ENCODE data around the gene SOWAHA. TPM values are rescaled to one million over a fixed set of nuclear protein-coding genes. Genes with fewer than 3 reads are reported as not detected.

The SOWAHA gene
- total and polyA plus RNA-seq, 2 donors (not counting 1 experiment from before 2014, with no cell fraction given): not detected

GRCh38 chr5:132812123-132812765, 858 bp upstream of the SOWAHA start:
- Histone ChIP-seq H3K9ac (ENCODE audit: low read length) (no peak overlapping the region), H3K9me3 (ENCODE audit: control extremely low read depth in 1 of 3, control insufficient read depth in 2 of 3, insufficient read depth in 1 of 3, low read length in 2 of 3) (peaks cover 0 to 5% (median 1%) of the 10 kb centered on the region in 3 donors), H3K4me2 (replicated peaks; ENCODE audit: low read depth, low read length, poor library complexity, severe bottlenecking) (no peak overlapping the region), H3K27ac (ENCODE audit: low read length in 2 of 2) (no peak overlapping the region), H3K79me2 (ENCODE audit: control insufficient read depth, insufficient read depth, low read length) (no peaks in the 10 kb centered on the region), H4K20me1 (ENCODE audit: control insufficient read depth, insufficient read depth, low read length, poor library complexity, severe bottlenecking) (no peaks in the 10 kb centered on the region), H3K27me3 (replicated peaks in 1 of 4; ENCODE audit: control extremely low read depth in 1 of 4, control insufficient read depth in 3 of 4, insufficient read depth in 4 of 4, low read length in 3 of 4) (peaks cover 0 to 47% (median 26%) of the 10 kb centered on the region in 4 experiments), H2AFZ (ENCODE audit: insufficient read depth, low read depth, low read length, poor library complexity, severe bottlenecking) (no peak overlapping the region), H3K4me3 (ENCODE audit: control extremely low read depth in 1 of 5, extremely low read depth in 1 of 5, insufficient read depth in 1 of 5, low read depth in 2 of 5, low read length in 4 of 5) (peak overlapping the region in 1 of 5 experiments; percentile 50), H3K36me3 (replicated peaks in 1 of 2; ENCODE audit: control extremely low read depth in 1 of 2, control insufficient read depth in 1 of 2, extremely low read depth in 1 of 2, insufficient read depth in 2 of 2, low read length in 1 of 2) (no peaks in the 10 kb centered on the region), H3K4me1 (ENCODE audit: control insufficient read depth in 2 of 2, insufficient read depth in 2 of 2, low read length in 2 of 2) (peaks cover 10 to 16% of the 10 kb centered on the region in 2 donors)
- Mint-ChIP-seq H3K4me3 (peak overlapping the region; percentile 53), H3K27me3 (peaks cover 36% of the 10 kb centered on the region), H3K9me3 (ENCODE audit: insufficient read depth) (no peaks in the 10 kb centered on the region), H3K4me1 (peaks cover 11% of the 10 kb centered on the region), H3K27ac (no peak overlapping the region)
- ChIA-PET CTCF (interaction anchor here (0.6 to 1.9 kb wide), 3 partner anchors 8 to 574 kb away, joined by 3 to 5 read pairs (median 3); no protein-coding TSS in a partner anchor), POLR2A (no interaction called here)
- 43% methylated on average over 10 of the region's 18 CpGs for WGBS (ENCODE audit: insufficient coverage)
- no peak for ATAC-seq (ENCODE audit: low read depth)
- peak; percentile 51 for DNase-seq
- intact Hi-C loops (cut with micrococcal nuclease): no loop called here
- TF ChIP-seq CTCF (IDR thresholded peaks at IDR 0.05) (no peak), EZH2 (IDR thresholded peaks at IDR 0.05; ENCODE audit: borderline replicate concordance, insufficient read depth, low read depth, low read length, poor library complexity, severe bottlenecking) (no peak)
